Osteoblast (primary cell): ENCODE results near the gene NECTIN2. TPM values are rescaled to one million over a fixed set of nuclear protein-coding genes. Genes with fewer than 3 reads are reported as not detected.
A peak's percentile ranks its signal among the peaks of the same experiment; 100 is the strongest.

ENCODE experiments used
- DNase-seq: peaks from one replicate; pipeline ENCODE4 v3.0.0; 2011; ENCODE audit warnings: low spot score, mixed read lengths; ENCODE audit not compliant: insufficient read length; ENCODE audit errors: missing footprints
- H2AFZ ChIP-seq: 2 replicates; pipeline ENCODE4 v1.6.0; 2011; ENCODE audit warnings: mild to moderate bottlenecking, low read length
- H3K27ac ChIP-seq: 2 replicates; pipeline ENCODE4 v1.5.1; 2011; ENCODE audit warnings: mild to moderate bottlenecking, low read depth, low read length, moderate library complexity
- H3K27me3 ChIP-seq: 2 replicates; pipeline ENCODE4 v1.6.0; 2012; ENCODE audit warnings: mild to moderate bottlenecking, control low read depth, inconsistent platforms, low read length, moderate library complexity; ENCODE audit not compliant: insufficient read depth
- H3K36me3 ChIP-seq: 2 replicates; pipeline ENCODE4 v1.5.1; 2011; ENCODE audit warnings: mild to moderate bottlenecking, low read length, control low read depth, moderate library complexity; ENCODE audit not compliant: insufficient read depth
- H3K4me1 ChIP-seq: 2 replicates; pipeline ENCODE4 v1.5.1; 2011; ENCODE audit warnings: mild to moderate bottlenecking, low read length, control low read depth, moderate library complexity; ENCODE audit not compliant: insufficient read depth
- H3K4me2 ChIP-seq: 2 replicates; pipeline ENCODE4 v1.6.0; 2011; ENCODE audit warnings: mild to moderate bottlenecking, low read length; ENCODE audit not compliant: insufficient read depth
- H3K4me3 ChIP-seq: fragments of 200-600 bp; sonication (generic); 3 replicates; pipeline ENCODE4 v1.5.1; 2012; ENCODE audit warnings: mild to moderate bottlenecking, low read length, inconsistent platforms; ENCODE audit not compliant: insufficient read depth
- H3K79me2 ChIP-seq: 2 replicates; pipeline ENCODE4 v1.6.0; 2012; ENCODE audit warnings: mild to moderate bottlenecking, low read length, control low read depth, inconsistent platforms; ENCODE audit not compliant: insufficient read depth
- H3K9me3 ChIP-seq: 2 replicates; pipeline ENCODE4 v1.5.1; 2011; ENCODE audit warnings: low read depth, low read length, control low read depth
- H4K20me1 ChIP-seq: 2 replicates; pipeline ENCODE4 v1.6.0; 2012; ENCODE audit warnings: mild to moderate bottlenecking, low read length, control low read depth; ENCODE audit not compliant: insufficient read depth
- CTCF ChIP-seq: IDR thresholded peaks from 2 replicates; pipeline ENCODE4 v1.5.1; 2011; ENCODE audit warnings: mild to moderate bottlenecking, low read depth, low read length, moderate library complexity; ENCODE audit errors: extremely low read depth
- total RNA-seq: library from RNA; depleted of rRNA; stranded (reverse); fragments of >200 nt; gene quantifications from 2 replicates; pipeline ENCODE4 v1.2.3, GENCODE V29; 2012

Gene NECTIN2
- total RNA-seq, 1 donor: 46.0 TPM

GRCh38 chr19:44811122-44811419, 35.0 kb upstream of the NECTIN2 start:
- Histone ChIP-seq H3K36me3 (no peaks in the 10 kb centered on the region), H2AFZ (no peak overlapping the region), H3K79me2 (no peaks in the 10 kb centered on the region), H3K4me1 (peaks cover 17% of the 10 kb centered on the region), H3K4me2 (no peak overlapping the region), H4K20me1 (no peaks in the 10 kb centered on the region), H3K9me3 (no peaks in the 10 kb centered on the region), H3K27ac (no peak overlapping the region), H3K27me3 (no peaks in the 10 kb centered on the region), H3K4me3 (no peak overlapping the region)
- peak; percentile 79 for DNase-seq
- TF ChIP-seq CTCF: no peak

GRCh38 chr19:44812142-44812718, 33.9 kb upstream of the NECTIN2 start:
- H3K4me1 ChIP-seq: peaks cover 17% of the 10 kb centered on the region
- no peaks in the 10 kb centered on the region for H3K27me3 ChIP-seq
- H3K4me2 ChIP-seq: no peak overlapping the region
- no peak for TF ChIP-seq CTCF
- H3K4me3 ChIP-seq: no peak overlapping the region
- no peaks in the 10 kb centered on the region for H4K20me1 ChIP-seq
- DNase-seq: peak; percentile 31
- no peaks in the 10 kb centered on the region for H3K36me3 ChIP-seq
- no peaks in the 10 kb centered on the region for H3K79me2 ChIP-seq
- H3K27ac ChIP-seq: no peak overlapping the region
- no peak overlapping the region for H2AFZ ChIP-seq
- no peaks in the 10 kb centered on the region for H3K9me3 ChIP-seq

GRCh38 chr19:44813070-44813840, 32.8 kb upstream of the NECTIN2 start:
- H3K4me2 ChIP-seq: no peak overlapping the region
- no peaks in the 10 kb centered on the region for H3K27me3 ChIP-seq
- H3K27ac ChIP-seq: no peak overlapping the region
- no peaks in the 10 kb centered on the region for H3K36me3 ChIP-seq
- TF ChIP-seq CTCF: no peak
- H3K9me3 ChIP-seq: no peaks in the 10 kb centered on the region
- H3K79me2 ChIP-seq: no peaks in the 10 kb centered on the region
- DNase-seq: peak; percentile 57
- H2AFZ ChIP-seq: no peak overlapping the region
- H3K4me1 ChIP-seq: peaks cover 12% of the 10 kb centered on the region
- no peaks in the 10 kb centered on the region for H4K20me1 ChIP-seq
- H3K4me3 ChIP-seq: no peak overlapping the region

- Histone ChIP-seq H3K4me3 (no peak overlapping the region), H3K79me2 (no peaks in the 10 kb centered on the region), H3K4me2 (no peak overlapping the region), H3K27me3 (no peaks in the 10 kb centered on the region), H3K9me3 (no peaks in the 10 kb centered on the region), H3K4me1 (peaks cover 7% of the 10 kb centered on the region), H2AFZ (no peak overlapping the region), H3K36me3 (no peaks in the 10 kb centered on the region), H4K20me1 (no peaks in the 10 kb centered on the region), H3K27ac (no peak overlapping the region)
- peak; percentile 76 for DNase-seq
- TF ChIP-seq CTCF: no peak
Measured at GRCh38 chr19:44813841-44814470, 32.1 kb upstream of the NECTIN2 start.
